AG04450 (cell line): Measurements from ENCODE around the gene SNED1. TPM values are rescaled to one million over a fixed set of nuclear protein-coding genes. Genes with fewer than 3 reads are reported as not detected.

Experiments used
- CTCF ChIA-PET: fragments of 300-600, 350-600 bp; formaldehyde crosslinking; extraction: SDS; loops from one replicate; lab custom pipeline; 2022; ENCODE audit warnings: antibody characterized with exemption, inconsistent platforms; lab: Charles Lee
- POLR2A ChIA-PET: fragments of 350-600 bp; formaldehyde crosslinking; extraction: SDS; loops from one replicate; lab custom pipeline; 2021; ENCODE audit warnings: antibody characterized with exemption, inconsistent platforms; lab: Yijun Ruan, JAX
- DNase-seq: peaks from one replicate; pipeline ENCODE4 v3.0.0-alpha.2; 2011; ENCODE audit warnings: low read depth, low spot score
- H3K27ac ChIP-seq: one replicate; pipeline ENCODE4 v1.5.1; 2012; ENCODE audit warnings: low read depth, low read length, control low read depth
- H3K27me3 ChIP-seq: one replicate; pipeline ENCODE4 v1.6.0; 2012; ENCODE audit warnings: low read length; ENCODE audit not compliant: control insufficient read depth, insufficient read depth
- H3K4me3 ChIP-seq: 2 replicates; pipeline ENCODE4 v1.5.1; 2011; ENCODE audit warnings: mild to moderate bottlenecking, low read depth, low read length, control low read depth
- H3K9me3 ChIP-seq: 2 replicates; pipeline ENCODE4 v1.5.1; 2012; ENCODE audit warnings: low read length; ENCODE audit not compliant: control insufficient read depth, insufficient read depth
- polyA plus RNA-seq: library from polyadenylated mRNA; depleted of rRNA; stranded (reverse); fragments of >200 nt; gene quantifications from 2 replicates; pipeline ENCODE4 v1.2.3, GENCODE V29; 2011
- TF ChIP-seq, protein P1 (sequence below): IDR thresholded peaks from 2 replicates; pipeline ENCODE4 v1.5.1; 2011; ENCODE audit warnings: low read depth, low read length, control low read depth, inconsistent platforms

SNED1 gene
- polyA plus RNA-seq, 1 experiment, result 1.6 TPM

DNA sequence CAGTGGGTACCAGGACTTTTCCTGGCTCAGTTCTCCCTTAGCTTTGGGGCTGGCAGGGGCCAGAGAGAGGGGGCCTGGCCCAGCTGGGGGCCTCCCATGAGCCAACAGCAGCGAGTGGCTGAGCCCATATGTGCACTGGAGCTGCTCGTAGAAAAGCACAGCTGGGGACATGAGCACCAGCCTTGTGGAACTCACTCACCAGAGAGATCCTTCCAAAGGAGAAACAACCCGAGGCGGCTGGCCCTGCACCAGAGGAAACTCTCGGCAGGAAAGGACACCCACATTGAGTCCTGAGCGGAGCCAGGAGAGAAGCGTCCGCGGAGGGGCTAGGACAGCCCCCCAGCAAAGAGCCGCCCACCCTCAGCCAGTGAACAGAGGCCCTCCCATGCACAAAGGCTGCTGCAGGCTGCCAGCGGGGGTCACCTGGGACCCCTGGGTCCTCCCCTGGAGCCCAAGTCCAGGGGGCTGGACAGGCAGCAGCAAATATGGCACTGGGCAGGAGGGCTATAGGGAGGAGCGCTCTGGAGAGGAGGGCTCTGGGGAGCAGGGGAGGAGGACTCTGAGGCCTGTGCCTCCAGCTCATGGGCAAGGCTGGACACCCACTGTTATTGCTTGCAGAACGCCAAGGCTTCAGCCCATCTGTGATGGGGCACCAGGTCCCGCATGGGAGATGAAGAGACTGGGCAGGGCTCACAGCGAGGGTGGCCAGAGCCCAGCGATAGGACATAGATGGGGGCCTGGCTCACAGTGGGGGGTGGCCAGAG, 42.1 kb upstream of the SNED1 start:
- ChIA-PET CTCF (no interaction called here), POLR2A (interaction anchor here (1.0 kb wide), 1 partner anchor 36 kb away, joined by 3 read pairs; no protein-coding TSS in a partner anchor)
- DNase-seq, result no peak
- Histone ChIP-seq H3K4me3 (no peak overlapping the region), H3K27ac (no peak overlapping the region), H3K9me3 (no peaks in the 10 kb centered on the region; the same call in 1 of the 2 replicates), H3K27me3 (peaks cover 57% of the 10 kb centered on the region)
- TF ChIP-seq, protein P1, sequence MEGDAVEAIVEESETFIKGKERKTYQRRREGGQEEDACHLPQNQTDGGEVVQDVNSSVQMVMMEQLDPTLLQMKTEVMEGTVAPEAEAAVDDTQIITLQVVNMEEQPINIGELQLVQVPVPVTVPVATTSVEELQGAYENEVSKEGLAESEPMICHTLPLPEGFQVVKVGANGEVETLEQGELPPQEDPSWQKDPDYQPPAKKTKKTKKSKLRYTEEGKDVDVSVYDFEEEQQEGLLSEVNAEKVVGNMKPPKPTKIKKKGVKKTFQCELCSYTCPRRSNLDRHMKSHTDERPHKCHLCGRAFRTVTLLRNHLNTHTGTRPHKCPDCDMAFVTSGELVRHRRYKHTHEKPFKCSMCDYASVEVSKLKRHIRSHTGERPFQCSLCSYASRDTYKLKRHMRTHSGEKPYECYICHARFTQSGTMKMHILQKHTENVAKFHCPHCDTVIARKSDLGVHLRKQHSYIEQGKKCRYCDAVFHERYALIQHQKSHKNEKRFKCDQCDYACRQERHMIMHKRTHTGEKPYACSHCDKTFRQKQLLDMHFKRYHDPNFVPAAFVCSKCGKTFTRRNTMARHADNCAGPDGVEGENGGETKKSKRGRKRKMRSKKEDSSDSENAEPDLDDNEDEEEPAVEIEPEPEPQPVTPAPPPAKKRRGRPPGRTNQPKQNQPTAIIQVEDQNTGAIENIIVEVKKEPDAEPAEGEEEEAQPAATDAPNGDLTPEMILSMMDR, result no peak

DNA sequence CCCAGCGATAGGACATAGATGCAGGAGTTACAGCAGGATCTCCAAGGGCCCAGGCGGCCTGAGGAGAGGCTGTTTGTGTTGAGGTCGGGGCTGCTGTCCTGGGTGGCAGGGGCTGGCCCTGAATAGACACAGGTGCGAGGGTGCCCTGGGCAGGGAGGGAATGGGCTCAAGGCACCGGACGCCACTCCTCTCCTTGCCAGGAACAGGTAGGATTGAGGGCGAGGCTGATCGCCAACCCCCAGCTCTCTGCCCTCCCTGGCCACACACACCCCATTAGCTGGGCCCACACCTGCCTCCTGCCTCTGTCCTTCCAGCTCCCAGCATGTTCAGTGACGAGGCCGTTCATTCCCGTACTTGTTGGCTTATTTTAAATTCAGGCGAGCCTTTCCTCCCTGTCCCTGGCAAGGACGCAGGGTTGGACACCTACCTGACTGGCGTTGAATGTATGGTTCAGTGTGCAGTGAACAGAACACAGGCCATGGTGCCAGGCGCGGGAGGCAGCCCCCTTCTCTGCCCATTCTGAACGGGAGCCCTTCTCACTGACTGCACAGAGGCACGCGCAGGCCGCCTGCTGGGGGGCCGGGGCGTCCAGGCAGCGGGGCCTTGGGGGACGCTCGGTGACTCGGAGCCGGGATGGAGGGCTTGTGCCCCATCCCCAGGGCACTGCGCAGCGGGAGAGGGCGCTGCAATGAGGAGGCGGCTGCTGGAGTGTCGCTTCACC, 41.3 kb upstream of the SNED1 start:
- H3K27ac ChIP-seq, result no peak overlapping the region
- TF ChIP-seq, protein P1, result no peak
- H3K27me3 ChIP-seq, result peaks cover 51% of the 10 kb centered on the region
- ChIA-PET CTCF (no interaction called here), POLR2A (no interaction called here)
- H3K9me3 ChIP-seq, result no peaks in the 10 kb centered on the region; the same call in 1 of the 2 replicates
- H3K4me3 ChIP-seq, result no peak overlapping the region
- no peak for DNase-seq

DNA sequence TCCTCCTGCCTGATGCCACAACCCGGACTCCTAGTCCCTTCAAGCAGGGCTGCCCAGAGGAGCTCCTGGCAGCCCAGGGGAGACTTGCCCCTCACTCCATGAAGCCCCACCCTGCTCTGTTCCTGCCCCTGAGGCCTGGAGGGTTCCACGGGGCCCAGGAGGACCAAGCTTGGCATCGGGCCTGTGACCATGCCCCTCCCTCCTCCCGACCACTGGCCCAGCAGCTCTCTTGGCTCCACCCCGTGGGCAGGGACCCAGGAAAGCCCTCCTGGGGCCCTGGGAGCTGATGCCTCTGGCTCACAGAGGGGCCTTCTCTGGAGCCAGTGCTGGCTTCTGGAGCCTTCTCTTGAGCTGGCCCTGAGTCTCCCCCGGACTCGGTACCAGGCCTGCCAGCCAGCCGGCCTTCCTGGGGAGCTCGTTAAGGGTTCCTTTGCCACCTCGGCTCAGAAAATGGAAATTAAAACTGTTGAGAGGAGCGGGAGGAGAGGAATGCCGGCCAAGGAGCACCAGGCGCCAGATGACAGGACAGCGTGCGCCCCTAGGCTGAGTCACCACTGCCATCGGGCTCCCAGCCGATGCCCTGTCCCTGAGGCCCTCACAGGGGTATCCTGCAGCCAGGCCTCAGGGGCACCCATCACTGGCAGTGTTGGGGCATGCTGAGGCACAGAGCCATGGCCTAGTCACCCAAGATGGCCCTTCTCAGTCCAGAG, 40.6 kb upstream of the SNED1 start:
- TF ChIP-seq, protein P1, result no peak
- no peak for DNase-seq
- CTCF ChIA-PET, result no interaction called here
- Histone ChIP-seq H3K27ac (no peak overlapping the region), H3K4me3 (no peak overlapping the region), H3K9me3 (no peaks in the 10 kb centered on the region; the same call in 1 of the 2 replicates), H3K27me3 (peaks cover 46% of the 10 kb centered on the region)
- POLR2A ChIA-PET, result no interaction called here

DNA sequence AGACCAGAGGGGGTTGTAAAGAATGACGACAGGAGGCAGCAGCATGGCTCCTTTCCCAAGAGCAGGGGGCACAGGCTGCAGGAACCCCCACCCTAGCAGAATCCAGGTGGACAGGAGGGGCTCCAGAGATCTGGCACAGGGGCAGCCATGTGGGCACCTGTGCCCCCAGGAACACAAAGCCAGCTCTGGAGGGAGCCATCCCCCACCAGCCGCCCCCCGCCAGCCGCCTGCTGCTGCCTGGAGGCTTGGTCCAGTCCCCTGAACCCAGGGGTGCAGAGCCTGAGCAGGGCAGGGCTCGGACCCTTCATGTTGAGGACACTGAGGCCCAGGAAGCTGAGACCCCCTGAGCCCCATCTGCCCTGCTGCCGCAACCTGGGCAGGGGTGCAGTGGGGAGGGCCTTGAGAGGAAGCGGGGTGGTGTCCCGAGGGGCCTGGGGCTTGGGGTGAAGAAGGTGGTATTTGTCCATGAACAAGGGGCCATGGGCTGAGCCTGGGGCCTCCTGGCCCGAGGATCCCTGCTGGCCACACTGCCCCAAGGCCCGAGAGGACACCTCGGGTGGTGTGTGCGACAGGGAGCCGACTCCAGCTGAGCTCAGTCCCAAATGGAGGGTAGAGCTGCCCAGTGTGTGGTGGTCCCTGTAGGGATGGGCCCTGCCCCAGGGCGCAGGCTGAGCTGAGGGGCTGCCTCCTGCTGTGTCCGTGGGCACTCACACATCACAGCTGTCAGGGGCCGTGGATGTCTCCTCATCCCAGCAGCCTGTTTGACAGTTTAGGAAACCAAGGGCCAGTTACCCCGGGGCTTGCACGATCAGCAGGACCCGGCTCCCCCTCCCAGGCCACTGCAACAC, 39.8 kb upstream of the SNED1 start:
- no peak for DNase-seq
- TF ChIP-seq, protein P1, result no peak
- Histone ChIP-seq H3K27ac (no peak overlapping the region), H3K27me3 (peaks cover 40% of the 10 kb centered on the region), H3K9me3 (no peaks in the 10 kb centered on the region; the same call in 1 of the 2 replicates), H3K4me3 (no peak overlapping the region)
- POLR2A ChIA-PET, result no interaction called here
- CTCF ChIA-PET, result no interaction called here
